Activated CD4-positive, alpha-beta T cell treated with anti-CD3 and anti-CD28 coated beads for 36 hours (primary cell): ENCODE results near the gene UPK3BL1. TPM values are rescaled to one million over a fixed set of nuclear protein-coding genes. Genes with fewer than 3 reads are reported as not detected.
"Not testable (repeated sequence)": the region's sequence is repeated elsewhere in the genome, so short reads cannot be mapped to it uniquely, and the experiment has no call there.

Experiments used
- ATAC-seq: fragments of 200-7000 bp; cut with Tn5 transposase; one replicate; pipeline ENCODE4 v1.10.0; 2021; ENCODE audit warnings: mild to moderate bottlenecking, moderate library complexity
- CTCF ChIA-PET: fragments of 350-600 bp; sonication (Branson Sonifier 250); formaldehyde crosslinking; loops from one replicate; lab custom pipeline; 2021; ENCODE audit warnings: antibody characterized with exemption; lab: Charles Lee
- POLR2A ChIA-PET: fragments of 350-600 bp; sonication (Branson Sonifier 250); formaldehyde crosslinking; loops from one replicate; lab custom pipeline; 2021; ENCODE audit warnings: antibody characterized with exemption, inconsistent platforms; lab: Charles Lee
- DNase-seq: peaks from one replicate; pipeline ENCODE4 v3.0.0-alpha.2; 2020
- H3K27ac Mint-ChIP-seq: one replicate; pipeline ENCODE4 v1.8.0; 2021; ENCODE audit warnings: mixed read lengths
- H3K27me3 Mint-ChIP-seq: one replicate; pipeline ENCODE4 v1.8.0; 2021; ENCODE audit warnings: mixed read lengths
- H3K36me3 Mint-ChIP-seq: one replicate; pipeline ENCODE4 v1.8.0; 2021; ENCODE audit warnings: low read depth, mixed read lengths
- H3K4me1 Mint-ChIP-seq: one replicate; pipeline ENCODE4 v1.8.0; 2021; ENCODE audit warnings: mixed read lengths
- H3K4me3 Mint-ChIP-seq: one replicate; pipeline ENCODE4 v1.8.0; 2021; ENCODE audit warnings: mild to moderate bottlenecking, moderate library complexity, mixed read lengths
- H3K9me3 Mint-ChIP-seq: one replicate; pipeline ENCODE4 v1.8.0; 2021; ENCODE audit warnings: low read depth, mixed read lengths
- intact Hi-C, 2 experiments: fragments of 100-400 bp; cut with DNase I in 1 of 2; cut with micrococcal nuclease in 1 of 2; formaldehyde crosslinking; loops; one replicate each; pipeline versions ENCODE4 v1.14.2 to v1.15.1; 2022 to 2024; cut with DNase I, micrococcal nuclease
- total RNA-seq, 2 experiments: library from RNA; stranded (reverse); gene quantifications; one replicate each; pipeline ENCODE4 v1.2.3, GENCODE V29; 2021

The UPK3BL1 gene
- total RNA-seq, 2 experiments from 2014 or later = 4.0 TPM; not detected in 1

DNA sequence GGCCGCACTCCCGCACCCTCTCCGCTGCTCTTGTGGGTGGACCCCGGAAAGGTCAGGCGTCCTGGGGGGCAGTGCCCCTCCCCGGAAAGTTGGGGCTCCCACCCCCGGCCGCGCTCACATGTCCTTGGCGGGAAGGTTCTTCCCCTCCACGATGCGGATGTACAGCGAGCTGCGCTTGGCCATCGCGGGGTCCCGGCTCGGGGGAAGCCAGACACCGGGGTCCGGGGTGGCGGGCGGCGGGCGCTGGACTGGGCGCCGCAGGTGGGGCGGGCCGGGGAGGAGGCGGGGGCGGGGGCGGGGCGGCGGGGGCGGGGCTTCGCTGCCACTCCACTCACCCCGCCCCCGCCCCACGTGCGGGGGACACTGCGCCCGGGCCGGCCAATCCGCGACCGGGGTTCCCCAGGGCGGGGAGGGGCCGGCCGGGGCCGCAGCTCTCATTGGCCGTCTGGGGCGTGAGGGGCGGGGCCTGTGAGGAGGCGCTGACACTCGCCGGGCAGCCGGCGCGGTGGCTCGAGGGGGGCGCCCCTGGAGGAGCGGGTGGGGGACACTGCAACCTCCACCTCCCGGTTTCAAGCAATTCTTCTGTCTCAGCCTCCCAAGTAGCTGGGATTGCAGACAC, 26.0 kb downstream of the UPK3BL1 start, which contains the start of gene RASA4:
Gene RASA4 (minus strand): TSS at position 250 of the 619 bp plus-strand sequence. CDS start 67 bp downstream, at position 183.
- H3K27ac Mint-ChIP-seq, H3K9me3 Mint-ChIP-seq, POLR2A ChIA-PET, CTCF ChIA-PET, H3K27me3 Mint-ChIP-seq, H3K36me3 Mint-ChIP-seq, intact Hi-C loops, H3K4me1 Mint-ChIP-seq: not testable (repeated sequence)
- peak; percentile 53 for DNase-seq
- peak within 1 kb of the TSS; percentile 28 for H3K4me3 Mint-ChIP-seq
- peak; percentile 95 for ATAC-seq

DNA sequence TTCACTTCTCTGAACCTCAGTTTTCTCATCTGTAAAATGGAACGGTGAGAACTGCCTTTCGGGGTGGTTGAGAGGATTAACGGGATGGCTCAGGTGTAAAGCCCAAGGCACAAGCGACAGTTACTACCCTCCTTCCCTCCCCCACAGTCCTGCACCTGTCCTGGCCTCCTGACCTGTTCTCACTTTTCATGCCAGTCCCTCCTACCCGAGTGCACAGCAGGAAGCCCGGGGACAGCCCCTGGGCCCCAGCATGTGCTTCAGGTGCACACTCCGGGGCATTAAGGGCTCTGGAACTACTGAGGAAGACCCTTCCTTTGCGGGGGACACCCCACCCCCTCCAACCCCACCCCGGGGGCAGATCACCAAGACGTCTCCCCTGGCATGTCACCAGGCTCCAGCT, 26.7 kb downstream of the UPK3BL1 start:
- H3K4me3 Mint-ChIP-seq, DNase-seq, H3K27me3 Mint-ChIP-seq, intact Hi-C loops, POLR2A ChIA-PET, H3K9me3 Mint-ChIP-seq, CTCF ChIA-PET, H3K27ac Mint-ChIP-seq, H3K36me3 Mint-ChIP-seq, H3K4me1 Mint-ChIP-seq: not testable (repeated sequence)
- ATAC-seq = peak; percentile 33

DNA sequence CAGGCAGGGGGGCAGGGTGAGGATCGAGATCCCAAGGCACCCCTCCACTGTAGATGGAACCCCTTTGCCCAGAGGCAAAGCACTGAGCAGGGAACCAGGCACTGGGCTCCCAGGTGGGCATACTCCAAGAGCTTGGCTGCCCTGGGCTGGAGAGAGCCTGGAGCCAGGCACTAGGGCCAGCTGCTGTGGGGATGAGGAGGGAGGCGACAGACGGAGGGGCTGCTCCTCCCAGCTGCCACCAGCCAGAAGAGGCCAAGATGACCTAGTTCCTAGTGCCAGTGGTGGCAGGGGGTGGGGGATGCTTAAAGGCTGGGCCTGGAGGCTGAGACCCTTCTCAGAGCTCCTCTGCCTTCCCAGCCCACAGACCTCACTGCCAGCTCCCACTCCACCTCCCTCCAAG, 27.7 kb downstream of the UPK3BL1 start:
- H3K27me3 Mint-ChIP-seq, ATAC-seq, POLR2A ChIA-PET, CTCF ChIA-PET, H3K4me1 Mint-ChIP-seq, H3K4me3 Mint-ChIP-seq, intact Hi-C loops, H3K36me3 Mint-ChIP-seq, H3K27ac Mint-ChIP-seq, DNase-seq, H3K9me3 Mint-ChIP-seq: not testable (repeated sequence)

DNA sequence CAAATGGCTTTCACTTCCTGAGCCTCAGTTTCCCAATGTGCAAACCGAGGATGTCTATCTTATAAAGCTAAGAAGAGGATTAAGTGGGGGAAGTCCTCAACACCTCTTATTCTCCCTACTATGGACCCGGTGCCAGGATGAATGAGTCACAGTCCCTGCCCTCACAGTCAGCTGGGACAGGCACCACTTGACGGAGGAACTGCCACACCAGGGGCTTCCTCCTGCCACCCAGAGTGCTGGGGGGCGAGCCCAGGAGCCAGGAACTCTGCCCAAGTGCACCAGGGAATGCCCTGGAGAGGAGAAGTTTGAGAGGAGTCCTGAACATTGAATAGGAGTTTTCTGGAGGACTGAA, 28.3 kb downstream of the UPK3BL1 start:
- H3K27me3 Mint-ChIP-seq, H3K4me1 Mint-ChIP-seq, POLR2A ChIA-PET, ATAC-seq, H3K36me3 Mint-ChIP-seq, DNase-seq, CTCF ChIA-PET, intact Hi-C loops, H3K27ac Mint-ChIP-seq, H3K4me3 Mint-ChIP-seq, H3K9me3 Mint-ChIP-seq: not testable (repeated sequence)

DNA sequence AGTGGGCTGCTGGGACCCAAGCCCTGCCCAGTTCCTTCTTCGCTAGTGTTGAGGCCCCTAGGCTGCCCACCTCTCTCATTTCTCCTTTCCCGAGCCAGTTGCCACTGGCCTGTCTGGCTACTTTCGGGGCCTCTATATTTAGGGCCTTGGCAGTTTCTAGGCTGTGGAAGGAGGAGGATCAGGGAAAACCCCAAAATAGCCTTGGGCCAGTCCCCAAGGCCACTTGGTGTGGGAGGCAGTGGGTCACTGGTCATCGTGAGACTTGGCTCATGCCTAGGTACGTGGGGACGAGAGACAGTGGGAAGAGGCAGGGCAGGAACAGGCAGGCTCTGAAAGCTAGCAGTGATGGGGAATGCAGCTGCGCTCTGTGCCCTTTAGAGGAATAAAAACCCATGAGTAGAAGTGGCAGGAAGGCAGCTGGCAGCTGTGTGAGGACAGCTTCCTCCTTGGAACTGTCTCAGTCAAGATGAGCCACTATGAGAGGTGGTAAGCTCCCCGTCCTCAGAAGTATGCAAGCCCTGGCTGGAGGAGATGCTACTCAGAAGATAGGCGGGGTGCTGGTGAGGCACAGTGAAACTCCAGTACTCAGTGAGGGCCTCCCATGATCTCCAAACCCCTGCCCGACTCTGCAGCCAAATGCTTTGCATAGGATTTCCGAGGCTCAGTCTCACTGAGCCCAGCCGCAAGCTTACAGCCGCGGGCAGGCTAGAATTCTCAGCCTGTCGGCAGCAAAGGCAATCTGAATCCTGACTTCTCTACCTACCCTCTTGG, 28.8 kb downstream of the UPK3BL1 start:
- ATAC-seq (peak; percentile 6), DNase-seq (peak; percentile 28)
- H3K36me3 Mint-ChIP-seq, CTCF ChIA-PET, H3K27me3 Mint-ChIP-seq, H3K4me3 Mint-ChIP-seq, intact Hi-C loops, H3K9me3 Mint-ChIP-seq, POLR2A ChIA-PET, H3K4me1 Mint-ChIP-seq, H3K27ac Mint-ChIP-seq: not testable (repeated sequence)

DNA sequence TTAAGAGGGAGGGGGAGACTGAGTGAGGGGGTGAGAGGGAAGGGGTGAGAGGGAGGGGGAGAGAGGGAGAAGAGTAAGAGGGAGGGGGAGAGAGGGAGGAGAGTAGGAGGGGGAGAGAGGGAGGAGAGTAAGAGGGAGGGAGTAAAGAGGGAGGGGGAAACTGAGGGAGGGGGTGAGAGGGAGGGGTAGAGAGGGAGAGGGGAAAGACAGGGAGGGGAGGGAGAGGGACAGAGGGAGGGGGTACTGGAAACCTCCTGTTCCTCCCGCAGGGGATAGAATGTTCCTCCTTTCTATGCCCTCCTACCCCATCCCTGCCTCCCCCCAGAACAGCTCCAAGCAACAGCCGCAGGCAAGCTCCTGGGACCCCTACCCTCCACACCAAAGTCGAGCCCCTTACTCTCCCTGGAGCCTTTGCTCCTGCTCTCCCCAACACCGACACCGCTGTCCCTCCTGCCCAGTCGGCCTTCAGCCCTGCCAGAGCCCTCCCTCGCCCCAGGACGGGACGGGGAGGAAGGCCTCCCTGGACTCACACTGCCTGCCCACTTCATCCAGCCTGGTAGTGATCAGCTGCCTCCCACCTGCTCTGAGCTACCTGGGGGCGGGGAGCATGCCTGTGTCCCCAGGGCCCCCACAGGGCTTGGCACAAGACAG, 30.8 kb downstream of the UPK3BL1 start:
- H3K4me1 Mint-ChIP-seq, H3K9me3 Mint-ChIP-seq, POLR2A ChIA-PET, H3K27me3 Mint-ChIP-seq, H3K4me3 Mint-ChIP-seq, CTCF ChIA-PET, ATAC-seq, intact Hi-C loops, H3K36me3 Mint-ChIP-seq, H3K27ac Mint-ChIP-seq: not testable (repeated sequence)
- DNase-seq = peak; percentile 12

DNA sequence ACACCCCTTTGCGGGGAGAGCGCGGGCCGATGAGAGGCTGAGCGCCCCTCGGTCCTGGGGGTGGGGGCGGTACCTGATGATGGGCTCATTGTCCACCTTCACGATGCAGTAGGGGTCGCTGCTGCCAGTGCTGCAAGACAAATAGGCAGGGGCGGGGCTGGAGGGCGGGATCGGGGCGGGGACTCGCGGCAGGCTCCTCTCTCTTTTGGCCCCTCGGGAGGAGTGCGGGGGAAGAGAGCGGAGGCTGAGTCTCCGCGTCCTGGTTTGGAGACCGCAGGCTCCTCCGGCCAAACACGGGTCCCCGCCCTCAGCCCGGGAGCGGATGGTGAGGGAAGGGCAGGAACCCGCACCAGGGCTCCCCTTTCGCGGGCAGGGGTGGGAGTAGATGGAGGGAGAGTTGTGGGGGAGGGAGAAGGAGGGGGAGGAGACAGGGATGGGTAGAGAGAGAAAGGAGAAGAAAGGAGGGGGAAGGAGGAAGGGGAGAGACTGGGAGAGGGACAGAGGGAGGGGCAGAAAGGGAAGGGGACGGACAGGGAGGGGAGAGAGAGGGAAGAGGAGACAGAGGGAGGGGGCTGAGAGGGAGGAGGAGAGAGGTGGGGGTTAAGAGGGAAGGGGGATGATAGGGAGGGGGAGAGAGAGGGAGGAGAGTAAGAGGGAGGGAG, 31.4 kb downstream of the UPK3BL1 start:
- H3K9me3 Mint-ChIP-seq, intact Hi-C loops, H3K36me3 Mint-ChIP-seq, POLR2A ChIA-PET, H3K27ac Mint-ChIP-seq, H3K4me1 Mint-ChIP-seq, H3K27me3 Mint-ChIP-seq, CTCF ChIA-PET, H3K4me3 Mint-ChIP-seq, DNase-seq: not testable (repeated sequence)
- peak; percentile 78 for ATAC-seq

DNA sequence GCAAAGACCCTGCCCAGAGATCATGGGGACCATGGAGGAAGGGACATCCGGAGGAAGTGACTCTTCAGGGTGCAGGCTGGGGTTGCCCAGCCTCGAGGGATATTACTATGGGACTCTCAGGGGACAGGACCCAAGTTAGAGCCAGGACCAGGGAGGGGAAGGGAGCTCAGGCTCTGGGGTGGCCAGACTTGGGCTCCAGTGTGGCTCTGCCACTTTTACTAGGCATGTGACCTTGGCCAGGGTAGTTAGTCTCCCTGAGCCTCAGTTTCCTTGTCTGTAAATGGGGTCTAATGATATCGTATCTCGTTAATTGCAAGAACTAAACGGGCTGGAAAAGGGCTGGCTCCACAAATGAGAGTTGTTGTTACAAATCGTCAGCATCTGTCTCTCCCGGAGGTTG, 32.1 kb downstream of the UPK3BL1 start:
- CTCF ChIA-PET, H3K4me1 Mint-ChIP-seq, H3K36me3 Mint-ChIP-seq, H3K27me3 Mint-ChIP-seq, POLR2A ChIA-PET, H3K4me3 Mint-ChIP-seq, ATAC-seq, DNase-seq, intact Hi-C loops, H3K27ac Mint-ChIP-seq, H3K9me3 Mint-ChIP-seq: not testable (repeated sequence)

DNA sequence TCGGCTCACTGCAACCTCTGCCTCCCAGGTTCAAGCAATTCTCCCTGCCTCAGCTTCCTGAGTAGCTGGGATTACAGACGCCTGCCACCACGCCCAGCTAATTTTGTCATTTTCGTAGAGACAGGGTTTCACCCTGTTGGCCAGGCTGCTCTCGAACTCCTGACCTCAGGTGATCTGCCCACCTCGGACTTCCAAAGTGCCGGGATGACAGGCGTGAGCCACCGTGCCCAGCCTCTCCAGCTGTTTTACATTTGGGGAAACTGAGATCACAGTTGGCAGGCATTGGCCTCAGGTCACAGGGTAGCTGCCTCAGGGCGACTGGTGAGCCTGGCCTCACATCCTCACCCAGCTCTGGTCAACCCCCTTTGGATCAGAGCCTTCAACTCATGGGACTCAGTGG, 32.9 kb downstream of the UPK3BL1 start:
- intact Hi-C loops, ATAC-seq, POLR2A ChIA-PET, H3K27ac Mint-ChIP-seq, H3K4me3 Mint-ChIP-seq, H3K9me3 Mint-ChIP-seq, DNase-seq, H3K27me3 Mint-ChIP-seq, H3K36me3 Mint-ChIP-seq, H3K4me1 Mint-ChIP-seq, CTCF ChIA-PET: not testable (repeated sequence)

DNA sequence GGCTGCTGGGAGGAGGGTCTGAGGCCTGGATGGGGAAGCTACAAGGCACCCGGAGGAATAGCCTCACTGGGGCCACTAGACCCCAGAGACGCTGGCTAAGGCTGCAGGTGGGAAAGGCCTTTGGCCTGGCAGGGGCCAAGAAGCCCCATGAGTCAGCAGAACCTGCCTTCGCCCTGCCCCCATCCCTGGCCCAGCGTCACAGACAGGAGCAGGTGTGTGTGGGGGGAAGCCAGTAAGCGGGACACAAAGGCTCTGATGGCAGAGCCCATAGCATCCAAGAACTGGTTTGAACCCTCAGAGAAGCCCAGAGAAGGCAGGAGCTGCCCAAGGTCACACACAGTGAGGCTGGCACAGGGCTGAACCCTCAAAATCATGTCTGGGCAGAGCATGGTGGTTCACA, 35.7 kb downstream of the UPK3BL1 start:
- ATAC-seq, H3K4me3 Mint-ChIP-seq: not testable (repeated sequence)

DNA sequence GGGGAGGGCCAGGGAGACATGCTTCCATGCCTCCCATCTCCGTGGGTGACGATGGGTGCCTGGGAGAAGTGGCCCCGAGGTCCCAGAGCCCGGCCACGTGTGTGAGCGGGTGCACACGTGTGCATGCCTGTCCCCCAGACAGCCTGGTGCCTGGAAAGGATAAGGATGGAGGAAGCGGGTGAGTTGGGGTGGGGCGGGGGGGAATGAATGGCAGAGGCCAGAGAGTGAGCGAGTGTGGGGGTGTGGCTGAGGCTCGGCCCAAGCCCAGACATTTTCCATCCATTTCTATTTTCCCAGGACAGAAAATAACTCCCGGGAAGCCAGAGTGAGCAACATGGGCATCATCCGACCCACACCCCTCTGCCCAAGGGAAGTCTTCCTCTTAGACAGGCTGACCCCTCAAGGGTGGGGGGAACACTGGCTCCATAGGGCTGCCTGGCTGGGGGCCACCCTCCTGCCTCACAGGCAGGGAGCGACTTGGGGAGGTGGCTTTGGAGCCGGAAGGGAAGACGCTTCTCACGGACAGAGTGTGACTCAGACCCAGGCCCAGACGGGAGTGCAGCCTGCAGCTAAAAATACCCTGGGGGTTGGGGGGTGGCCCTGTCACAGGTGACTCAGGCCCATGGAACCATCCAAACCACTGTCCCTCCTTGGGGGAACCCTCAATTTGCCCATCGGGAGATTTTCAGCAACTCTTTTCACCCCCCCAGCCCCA, 38.0 kb downstream of the UPK3BL1 start:
- POLR2A ChIA-PET, CTCF ChIA-PET, H3K27me3 Mint-ChIP-seq, H3K4me3 Mint-ChIP-seq, H3K27ac Mint-ChIP-seq, DNase-seq, H3K9me3 Mint-ChIP-seq, H3K36me3 Mint-ChIP-seq, intact Hi-C loops, H3K4me1 Mint-ChIP-seq: not testable (repeated sequence)
- ATAC-seq = peak; percentile 20

More for the DNA sequence above, 35.7 kb downstream of the UPK3BL1 start:
- H3K9me3 Mint-ChIP-seq, H3K27ac Mint-ChIP-seq, CTCF ChIA-PET, POLR2A ChIA-PET, H3K27me3 Mint-ChIP-seq, intact Hi-C loops, H3K36me3 Mint-ChIP-seq, DNase-seq, H3K4me1 Mint-ChIP-seq: not testable (repeated sequence)
